Spleen (tissue), 11 donors: ENCODE measurements around the gene SLC9A3. TPM values are rescaled to one million over a fixed set of nuclear protein-coding genes. Genes with fewer than 3 reads are reported as not detected.

ENCODE experiments used
- DNase-seq: peaks from one replicate; pipeline ENCODE4 v3.0.0-alpha.2; 2020
- H3K27ac ChIP-seq, 8 donors: fragments of 200-600 bp; sonication (generic) in 7 of 8; 1 replicate in 4 of 8; 2 replicates in 4 of 8; pipeline versions ENCODE4 v1.5.0 to v1.8.0; 2016 to 2021; ENCODE audit warnings: inconsistent platforms in 4 of 8, mild to moderate bottlenecking in 4 of 8, moderate library complexity in 1 of 8
- H3K27me3 ChIP-seq, 7 donors: fragments of 200-600 bp; sonication (generic) in 6 of 7; replicated peaks in 1 of 7; 1 replicate in 4 of 7; 2 replicates in 3 of 7; pipeline versions ENCODE4 v1.5.0 to v1.8.0; 2016 to 2021; ENCODE audit warnings: inconsistent platforms in 3 of 7, mild to moderate bottlenecking in 1 of 7
- H3K36me3 ChIP-seq, 6 donors: fragments of 200-600 bp; sonication (generic) in 5 of 6; 1 replicate in 4 of 6; 2 replicates in 2 of 6; pipeline versions ENCODE4 v1.5.0 to v1.8.0; 2016 to 2021; ENCODE audit warnings: inconsistent platforms in 2 of 6
- H3K4me1 ChIP-seq, 6 donors: fragments of 200-600 bp; sonication (generic) in 5 of 6; 1 replicate in 3 of 6; 2 replicates in 3 of 6; pipeline versions ENCODE4 v1.5.0 to v1.8.0; 2016 to 2021; ENCODE audit warnings: inconsistent platforms in 3 of 6
- H3K4me3 ChIP-seq, 8 donors: fragments of 200-600 bp; sonication (generic) in 7 of 8; 1 replicate in 4 of 8; 2 replicates in 4 of 8; pipeline versions ENCODE4 v1.5.0 to v1.8.0; 2016 to 2021; ENCODE audit warnings: inconsistent platforms in 4 of 8, mild to moderate bottlenecking in 4 of 8, moderate library complexity in 2 of 8
- H3K9me3 ChIP-seq, 8 donors: fragments of 200-600 bp; sonication (generic) in 7 of 8; 1 replicate in 4 of 8; 2 replicates in 4 of 8; pipeline versions ENCODE4 v1.5.0 to v1.8.0; 2016 to 2021; ENCODE audit warnings: inconsistent platforms in 4 of 8
- CTCF ChIP-seq, 11 experiments: fragments of 200-600 bp in 7 of 11; fragments of 450-650 bp in 4 of 11; sonication (generic) in 4 of 11; IDR thresholded peaks in 8 of 11; conservative IDR thresholded peaks in 3 of 11; 1 replicate in 7 of 11; 2 replicates in 4 of 11; pipeline versions ENCODE4 v1.4.0 to v1.8.0; 2016 to 2021; ENCODE audit warnings: antibody characterized with exemption in 11 of 11, inconsistent platforms in 4 of 11, mild to moderate bottlenecking in 1 of 11
- POLR2A ChIP-seq, 3 donors: fragments of 450-650 bp; IDR thresholded peaks; one replicate each; pipeline ENCODE4 v1.5.1; 2017; ENCODE audit warnings: antibody characterized with exemption in 3 of 3, mild to moderate bottlenecking in 1 of 3
- POLR2AphosphoS5 ChIP-seq, 3 donors: sonication (generic); formaldehyde crosslinking; IDR thresholded peaks; one replicate each; pipeline ENCODE4 v1.5.1; 2017; ENCODE audit warnings: antibody characterized with exemption in 3 of 3
- WGBS, 5 donors: extraction: QIAGEN DNeasy Blood & Tissue Kit in 3 of 5; methylation state at CpG; one replicate each; pipeline versions ENCODE4 v1.1.5 to v1.1.7; 2013 to 2018; 5-methylcytosine and 5-hydroxymethylcytosine counted together
- intact Hi-C: fragments of 100-400 bp; cut with DNase I; formaldehyde crosslinking; loops from one replicate; pipeline ENCODE4 v1.15.0; 2023; ENCODE audit warnings: low total_unique reads
- microRNA-seq, 3 donors: library from miRNA; unstranded; fragments of <30 nt; microRNA quantifications; one replicate each; pipeline versions ENCODE4 to v1.1.0, GENCODE V29; 2019 to 2020
- polyA plus RNA-seq, 3 donors: library from polyadenylated mRNA; stranded (reverse); fragments of 200-250 nt; gene quantifications; one replicate each; pipeline ENCODE4 v1.2.1, GENCODE V29; 2013
- small RNA-seq, 4 donors: library from RNA; depleted of rRNA; stranded (forward); fragments of <200 nt; gene quantifications; one replicate each; pipeline ENCODE3, GENCODE V24; 2016
- total RNA-seq, 7 donors: library from RNA; depleted of rRNA in 3 of 7; stranded (reverse); fragments of >200 nt in 3 of 7; fragmentation: NEBNext Ultra II Directional in 4 of 7; extraction: Animal tissue kit (Norgen Biotek cat#: 25700) in 4 of 7; gene quantifications; one replicate each; pipeline versions ENCODE4 v1.1.0 to v1.2.1, GENCODE V29; 2016 to 2021
- donor health status: healthy with polysubstance abuse.
- donor health status: DM: no; HTN: no; CAD: no; lungs with moderate emphysema.
- donor health status: DM: no; HTN: no; CAD: no.
- donor health status: Bipolar disorder and iron deficiency.
- donor health status: healthy.
- donor health status: DM: no; HTN: no; CAD: no.
- donor health status: DM: yes; HTN: yes; CAD: no.

Gene SLC9A3
- total and polyA plus RNA-seq, 10 donors = 1.0 to 3.2 (median 1.5) TPM

DNA sequence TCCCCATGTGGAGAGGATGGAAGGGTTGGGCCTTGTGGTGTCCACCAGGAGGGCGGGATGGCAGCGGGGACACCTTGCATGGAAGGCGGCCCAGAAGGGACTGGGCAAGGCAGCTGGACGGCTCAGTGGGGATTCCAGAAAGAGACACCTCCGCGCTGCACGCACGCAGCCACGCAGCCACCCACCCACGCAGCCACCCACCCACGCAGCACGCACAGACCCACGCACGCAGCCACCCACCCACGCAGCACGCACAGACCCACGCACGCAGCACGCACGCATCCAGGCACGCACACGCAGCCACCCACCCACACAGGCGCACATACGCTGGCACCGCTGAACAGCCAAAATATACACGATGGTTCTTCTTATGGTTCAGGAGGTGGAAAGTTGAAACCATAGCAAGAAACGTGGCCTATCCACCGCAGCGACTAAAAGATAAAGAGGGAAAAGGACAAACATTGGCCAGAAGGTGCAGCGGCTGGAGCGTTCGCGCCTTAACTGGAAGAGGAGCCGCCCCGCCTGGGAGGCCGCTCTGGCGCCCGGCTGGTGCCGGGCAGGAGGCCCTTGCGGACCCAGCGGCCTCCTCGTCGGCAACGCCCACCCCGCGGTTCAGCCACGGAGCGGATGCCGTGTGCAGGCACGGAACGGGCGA is 103.5 kb downstream of the SLC9A3 start:
- 93 to 96% (median 94%) methylated on average over 47 to 52 of the region's 52 CpGs for WGBS, 5 donors
- Histone ChIP-seq H3K9me3 (no peaks in the 10 kb centered on the region), H3K36me3 (peaks cover 0 to 4% (median 0%) of the 10 kb centered on the region in 6 donors), H3K27me3 (peaks cover 0 to 1% (median 0%) of the 10 kb centered on the region in 7 donors), H3K4me1 (peaks cover 0 to 19% (median 6%) of the 10 kb centered on the region in 6 donors), H3K27ac (no peak overlapping the region), H3K4me3 (no peak overlapping the region)
- DNase-seq = peak; percentile 73
- intact Hi-C loops = no loop called here
- TF ChIP-seq CTCF (IDR thresholded peaks at IDR 0.05 in 8 of 11, conservative IDR thresholded peaks at IDR 0.05 in 3 of 11) (no peak), POLR2A (IDR thresholded peaks at IDR 0.05) (no peak), POLR2AphosphoS5 (IDR thresholded peaks at IDR 0.05) (no peak)

Small RNAs within 50 kb of the gene (microRNA-seq; reads per million reads assigned to microRNA genes)
- gene MIR4456 = 0 reads per million in 3 donors

Small RNAs within 50 kb of the gene (small RNA-seq; reads per million reads assigned to genes)
- gene MIR4456 = 0 reads per million in 4 donors

Other genes with a start within 250 kb of the SLC9A3 start
- 10 to 100 TPM; 11.2 to 28.5 (median 14.0) TPM for gene AHRR, start 202.7 kb downstream of the SLC9A3 start, total RNA-seq
- gene AHRR, start 202.7 kb downstream of the SLC9A3 start, polyA plus RNA-seq = 1 to 10 TPM in 2 of 3 donors, under 1 TPM in 1; 0.96 to 5.4 (median 2.8) TPM
- gene EXOC3, start 81.3 kb downstream of the SLC9A3 start, total RNA-seq = 10 to 100 TPM; 61.5 to 87.0 (median 77.5) TPM
- 10 to 100 TPM; 22.7 to 62.0 (median 57.8) TPM for gene EXOC3, start 81.3 kb downstream of the SLC9A3 start, polyA plus RNA-seq
- 10 to 100 TPM in 4 of 7 donors, 1 to 10 TPM in 3; 8.5 to 13.1 (median 10.4) TPM for gene CEP72, start 87.9 kb upstream of the SLC9A3 start, total RNA-seq
- 1 to 10 TPM; 2.1 to 4.5 (median 2.9) TPM for gene CEP72, start 87.9 kb upstream of the SLC9A3 start, polyA plus RNA-seq
- gene TPPP, start 168.9 kb upstream of the SLC9A3 start, total RNA-seq = 10 to 100 TPM in 1 of 7 donors, 1 to 10 TPM in 6; 2.4 to 12.2 (median 4.4) TPM
- gene TPPP, start 168.9 kb upstream of the SLC9A3 start, polyA plus RNA-seq = under 1 TPM; 0.30 to 0.83 (median 0.41) TPM